C4-2B (cell line): ENCODE data around the gene NRG3.

Source experiments
- H3K27ac ChIP-seq: fragments of 450-650 bp; 2 replicates; pipeline ENCODE4 v1.5.1; 2017
- CTCF ChIP-seq: fragments of 450-650 bp; conservative IDR thresholded peaks from 2 replicates; pipeline ENCODE4 v1.5.1; 2017; ENCODE audit warnings: mild to moderate bottlenecking
- ZFX ChIP-seq: fragments of 450-650 bp; IDR thresholded peaks from 2 replicates; pipeline ENCODE4 v1.6.1; 2017

NRG3 gene

DNA sequence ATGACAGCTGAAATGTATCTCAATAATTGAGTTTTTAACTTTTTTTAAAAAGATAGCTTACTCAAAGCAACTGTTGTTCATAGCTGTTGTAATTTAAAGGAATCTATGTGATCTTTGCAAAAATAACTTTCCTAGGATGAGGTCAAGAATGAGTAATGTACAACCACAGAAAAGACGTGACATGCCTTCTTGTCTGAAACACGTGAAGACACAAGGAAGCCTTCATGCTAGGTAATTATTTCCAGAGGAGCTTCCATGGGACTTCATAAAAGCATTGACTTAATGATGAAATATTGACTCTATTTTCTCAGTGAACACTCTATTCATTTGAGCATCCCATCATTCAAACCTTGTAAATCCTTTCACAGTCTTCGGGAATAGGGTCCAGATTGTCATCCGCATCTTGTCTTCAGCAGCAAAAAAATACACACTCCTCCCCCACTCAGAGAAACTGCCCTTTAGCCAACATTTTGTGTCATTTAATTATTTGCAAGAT is 528.0 kb downstream of the NRG3 start:
- TF ChIP-seq ZFX (no peak), CTCF (no peak)
- H3K27ac ChIP-seq, result no peak overlapping the region

- no peak overlapping the region for H3K27ac ChIP-seq
- no peak for TF ChIP-seq CTCF
Measured at GRCh38 chr10:82409671-82410070, 534.7 kb downstream of the NRG3 start.

DNA sequence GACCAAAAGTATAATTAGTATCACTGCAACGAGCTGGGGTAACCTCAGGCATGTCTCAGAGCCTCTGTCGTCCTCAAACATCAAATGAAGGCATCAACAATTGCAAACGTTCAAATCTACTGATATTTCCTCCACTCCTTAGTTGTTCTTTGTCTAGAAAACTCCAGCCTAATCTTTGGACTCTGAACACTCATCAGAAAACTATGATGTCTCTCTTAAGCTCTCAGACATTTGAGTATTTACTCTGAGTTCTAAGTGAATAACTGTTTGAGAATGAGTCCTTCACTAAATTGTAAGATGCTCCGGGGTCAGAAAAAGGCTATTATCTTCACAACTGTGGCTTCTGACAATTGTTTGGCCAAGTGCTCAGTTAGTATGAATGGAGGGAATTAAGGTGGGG is 536.4 kb downstream of the NRG3 start:
- H3K27ac ChIP-seq, result no peak overlapping the region
- TF ChIP-seq CTCF, result no peak
- TF ChIP-seq ZFX, result no peak

- no peak for TF ChIP-seq ZFX
- TF ChIP-seq CTCF, result no peak
- H3K27ac ChIP-seq, result no peak overlapping the region
Measured at GRCh38 chr10:82420001-82420400, 545.0 kb downstream of the NRG3 start.

DNA sequence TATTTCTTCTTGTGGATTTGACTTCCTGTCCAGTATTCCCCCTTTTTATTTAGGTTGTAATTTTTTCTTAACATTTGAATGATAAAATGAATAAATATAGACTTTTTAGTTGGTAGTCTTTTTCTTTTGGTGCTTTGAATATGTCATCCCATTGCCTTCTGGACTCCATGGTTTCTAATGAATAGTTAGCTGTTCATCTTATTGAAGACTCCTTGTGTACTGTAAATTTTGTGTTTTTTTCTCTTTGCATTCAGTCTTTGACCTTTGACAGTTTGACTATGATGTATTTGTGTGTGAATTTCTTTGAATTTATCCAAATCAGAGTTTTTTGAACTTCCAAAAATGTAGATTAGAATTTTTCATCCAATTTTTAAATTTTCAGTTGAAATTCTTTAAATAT is 554.3 kb downstream of the NRG3 start:
- TF ChIP-seq CTCF (no peak), ZFX (no peak)
- H3K27ac ChIP-seq, result no peak overlapping the region

GRCh38 chr10:82438277-82438676 is 563.3 kb downstream of the NRG3 start:
- no peak overlapping the region for H3K27ac ChIP-seq
- TF ChIP-seq CTCF (no peak), ZFX (no peak)

GRCh38 chr10:82440775-82441174 is 565.8 kb downstream of the NRG3 start:
- TF ChIP-seq CTCF, result no peak
- no peak for TF ChIP-seq ZFX
- H3K27ac ChIP-seq, result no peak overlapping the region
